Lower leg skin (tissue), 4 donors: ENCODE results near the gene RCOR1. TPM values are rescaled to one million over a fixed set of nuclear protein-coding genes. Genes with fewer than 3 reads are reported as not detected.

Source experiments
- DNase-seq, 2 donors: peaks; one replicate each; pipeline ENCODE4 v3.0.0-alpha.2; 2019; ENCODE audit warnings: low spot score in 2 of 2
- H3K4me3 ChIP-seq: fragments of 200-600 bp; sonication (generic); 2 replicates; pipeline ENCODE4 v1.5.1; 2017; ENCODE audit warnings: mild to moderate bottlenecking, low read depth; ENCODE audit not compliant: poor library complexity, severe bottlenecking
- POLR2A ChIP-seq, 2 donors: fragments of 450-650 bp; IDR thresholded peaks; one replicate each; pipeline ENCODE4 v1.6.1; 2016 to 2017; ENCODE audit warnings: antibody characterized with exemption in 2 of 2, mild to moderate bottlenecking in 1 of 2, moderate library complexity in 1 of 2
- WGBS, 2 donors: methylation state at CpG; one replicate each; pipeline ENCODE4 v1.1.5; 2018; 5-methylcytosine and 5-hydroxymethylcytosine counted together
- intact Hi-C: fragments of 100-400 bp; cut with DNase I; formaldehyde crosslinking; loops from one replicate; pipeline ENCODE4 v1.15.0; 2023; ENCODE audit warnings: low total_unique reads
- total RNA-seq, 4 donors: library from RNA; depleted of rRNA; stranded (reverse); fragments of >200 nt; gene quantifications; one replicate each; pipeline ENCODE4 v1.1.0, GENCODE V29; 2016
- TF ChIP-seq, protein P1 (sequence below), 3 donors: fragments of 450-650 bp; IDR thresholded peaks; one replicate each; pipeline ENCODE4 v1.5.1; 2016; ENCODE audit warnings: antibody characterized with exemption in 3 of 3, mild to moderate bottlenecking in 3 of 3, moderate library complexity in 2 of 3

The RCOR1 gene
- total RNA-seq, 4 donors from 2014 or later = 20.1 to 25.3 (median 22.9) TPM

DNA sequence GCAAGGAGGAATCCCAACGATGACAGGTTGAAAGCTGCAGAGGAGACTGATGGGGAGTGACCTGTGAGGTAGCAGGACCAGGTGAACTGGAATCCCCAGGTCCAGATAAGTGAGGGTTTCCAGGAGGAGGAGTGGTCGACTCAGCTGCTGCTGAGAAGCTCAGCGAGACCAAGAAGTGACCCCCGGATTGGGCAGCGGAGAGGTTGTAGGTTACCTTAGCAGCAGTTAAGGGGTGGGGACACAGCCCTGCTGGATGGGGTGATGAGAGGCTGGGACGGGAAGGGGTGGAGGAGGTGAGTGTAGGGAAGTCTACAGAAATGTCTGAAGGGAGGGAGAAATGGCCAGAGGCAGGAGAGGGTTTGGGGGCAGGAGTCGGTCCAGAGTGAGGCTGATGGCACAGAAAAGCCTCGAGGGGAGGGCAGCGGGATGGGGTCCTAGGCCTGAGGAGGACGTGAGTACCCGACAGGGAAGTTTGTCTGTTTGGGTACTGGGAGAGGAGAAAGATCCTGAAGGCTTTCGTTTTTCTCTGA, 2.6 kb upstream of the RCOR1 start:
- DNase-seq = no peak
- H3K4me3 ChIP-seq = no peak overlapping the region
- 72 to 77% methylated on average over 12 of the region's 12 CpGs for WGBS, 2 donors
- intact Hi-C loops = no loop called here
- no peak for TF ChIP-seq POLR2A (IDR thresholded peaks at IDR 0.05)
- TF ChIP-seq, protein P1, sequence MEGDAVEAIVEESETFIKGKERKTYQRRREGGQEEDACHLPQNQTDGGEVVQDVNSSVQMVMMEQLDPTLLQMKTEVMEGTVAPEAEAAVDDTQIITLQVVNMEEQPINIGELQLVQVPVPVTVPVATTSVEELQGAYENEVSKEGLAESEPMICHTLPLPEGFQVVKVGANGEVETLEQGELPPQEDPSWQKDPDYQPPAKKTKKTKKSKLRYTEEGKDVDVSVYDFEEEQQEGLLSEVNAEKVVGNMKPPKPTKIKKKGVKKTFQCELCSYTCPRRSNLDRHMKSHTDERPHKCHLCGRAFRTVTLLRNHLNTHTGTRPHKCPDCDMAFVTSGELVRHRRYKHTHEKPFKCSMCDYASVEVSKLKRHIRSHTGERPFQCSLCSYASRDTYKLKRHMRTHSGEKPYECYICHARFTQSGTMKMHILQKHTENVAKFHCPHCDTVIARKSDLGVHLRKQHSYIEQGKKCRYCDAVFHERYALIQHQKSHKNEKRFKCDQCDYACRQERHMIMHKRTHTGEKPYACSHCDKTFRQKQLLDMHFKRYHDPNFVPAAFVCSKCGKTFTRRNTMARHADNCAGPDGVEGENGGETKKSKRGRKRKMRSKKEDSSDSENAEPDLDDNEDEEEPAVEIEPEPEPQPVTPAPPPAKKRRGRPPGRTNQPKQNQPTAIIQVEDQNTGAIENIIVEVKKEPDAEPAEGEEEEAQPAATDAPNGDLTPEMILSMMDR (IDR thresholded peaks at IDR 0.05) = no peak

DNA sequence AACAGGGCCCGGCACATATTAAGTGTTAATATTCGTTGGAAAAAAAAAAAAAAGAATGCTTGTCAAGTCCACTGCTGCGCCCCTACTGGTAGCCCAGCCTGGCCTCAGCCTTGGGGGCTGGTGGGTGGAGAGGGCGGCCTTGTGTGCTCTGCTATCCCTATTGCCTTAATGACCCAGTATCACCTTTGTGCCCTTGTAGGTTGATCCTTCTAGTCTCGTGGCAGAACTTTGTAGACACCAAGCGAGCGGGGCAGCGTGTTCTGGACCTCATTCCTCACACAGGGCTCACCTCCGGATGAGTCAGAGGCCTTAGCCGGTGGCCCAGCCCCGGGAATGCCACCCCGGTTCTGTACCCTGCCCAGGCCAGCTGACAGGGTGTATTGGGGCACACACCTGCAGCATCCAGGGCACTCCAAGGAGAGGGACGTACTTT, 1.8 kb upstream of the RCOR1 start:
- 43 to 48% methylated on average over 12 to 13 of the region's 13 CpGs for WGBS, 2 donors
- no peak for TF ChIP-seq POLR2A (IDR thresholded peaks at IDR 0.05)
- intact Hi-C loops = no loop called here
- no peak overlapping the region for H3K4me3 ChIP-seq
- DNase-seq = no peak

DNA sequence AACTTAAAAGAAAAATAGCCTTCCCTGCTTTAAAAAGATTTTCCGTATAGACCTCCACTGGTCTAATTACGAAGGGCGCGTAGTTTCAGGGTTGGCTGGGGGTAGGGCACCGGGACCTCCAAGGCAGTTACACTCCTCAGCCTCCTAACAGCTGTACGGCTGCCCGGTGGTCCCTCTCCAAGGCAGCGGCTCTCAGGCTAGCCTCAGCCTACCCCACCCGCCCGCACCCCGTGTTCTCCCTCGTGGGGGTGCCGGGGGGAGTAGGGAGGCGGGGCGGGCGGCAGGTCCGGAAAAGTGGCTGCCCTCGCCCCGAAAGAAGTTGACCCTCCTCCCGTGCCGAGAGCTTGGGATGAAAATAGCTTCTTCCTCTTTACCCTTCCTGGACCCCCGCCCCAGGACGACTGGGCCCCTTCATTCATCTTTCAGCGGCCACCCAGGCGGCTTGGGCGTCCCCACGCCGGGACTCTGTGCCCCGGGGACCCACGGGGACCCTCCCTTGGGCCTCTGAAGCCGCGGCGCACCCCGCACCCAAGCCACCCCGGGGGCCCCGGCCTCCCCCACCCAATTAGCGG, 991 bp upstream of the RCOR1 start:
- peak overlapping the region; percentile 71 for H3K4me3 ChIP-seq
- DNase-seq = peak; percentile 43 to 91
- TF ChIP-seq, protein P1 (IDR thresholded peaks at IDR 0.05) = no peak
- TF ChIP-seq POLR2A (IDR thresholded peaks at IDR 0.05) = no peak
- 1% methylated on average over 12 to 26 of the region's 37 CpGs for WGBS, 2 donors
- intact Hi-C loops = no loop called here

GRCh38 chr14:102592763-102593060, 263 bp downstream of the RCOR1 start:
- peak overlapping the region; percentile 69 for H3K4me3 ChIP-seq
- WGBS, 2 donors = 0 to 1% methylated on average over 9 to 13 of the region's 49 CpGs
- DNase-seq = no peak
- intact Hi-C loops = no loop called here
- TF ChIP-seq POLR2A (IDR thresholded peaks at IDR 0.05) = no peak
- TF ChIP-seq, protein P1 (IDR thresholded peaks at IDR 0.05) = no peak

DNA sequence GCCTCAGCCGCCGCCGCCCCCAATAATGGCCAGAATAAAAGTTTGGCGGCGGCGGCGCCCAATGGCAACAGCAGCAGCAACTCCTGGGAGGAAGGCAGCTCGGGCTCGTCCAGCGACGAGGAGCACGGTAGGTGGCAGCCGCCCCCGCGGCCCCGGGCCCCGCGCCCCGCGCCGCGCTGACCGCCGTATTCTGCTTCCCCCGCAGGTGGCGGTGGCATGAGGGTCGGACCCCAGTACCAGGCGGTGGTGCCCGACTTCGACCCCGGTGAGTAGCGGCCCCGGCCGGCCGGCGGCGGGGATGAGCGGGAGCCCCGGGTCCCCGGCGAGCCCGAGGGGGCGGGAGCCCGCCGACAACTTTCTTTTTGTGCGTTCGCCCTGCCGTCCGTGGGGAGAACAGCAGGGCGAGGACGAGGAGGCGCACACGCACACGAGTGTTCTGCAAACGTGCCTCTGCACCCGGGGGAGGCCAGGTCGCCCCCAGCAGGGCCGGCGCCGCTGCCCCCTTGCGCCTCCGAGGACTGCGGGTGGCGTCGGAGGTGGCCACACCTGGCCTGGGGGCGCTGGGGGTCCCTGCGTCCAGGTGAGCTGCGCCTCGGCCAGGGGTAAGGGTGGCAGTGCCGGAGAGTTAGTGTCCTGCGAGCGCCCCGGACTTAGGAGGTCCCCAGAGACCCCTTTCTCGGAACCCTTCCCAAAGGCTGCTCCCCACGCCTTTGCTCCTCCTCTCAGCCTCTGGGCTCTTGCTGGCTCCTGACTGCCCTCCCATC, 794 bp downstream of the RCOR1 start:
- peak overlapping the region; percentile 69 for H3K4me3 ChIP-seq
- 0 to 1% methylated on average over 29 to 71 of the region's 75 CpGs for WGBS, 2 donors
- TF ChIP-seq POLR2A (IDR thresholded peaks at IDR 0.05) = no peak
- TF ChIP-seq, protein P1 (IDR thresholded peaks at IDR 0.05) = no peak
- intact Hi-C loops = no loop called here
- DNase-seq = peak; percentile 24 to 89

DNA sequence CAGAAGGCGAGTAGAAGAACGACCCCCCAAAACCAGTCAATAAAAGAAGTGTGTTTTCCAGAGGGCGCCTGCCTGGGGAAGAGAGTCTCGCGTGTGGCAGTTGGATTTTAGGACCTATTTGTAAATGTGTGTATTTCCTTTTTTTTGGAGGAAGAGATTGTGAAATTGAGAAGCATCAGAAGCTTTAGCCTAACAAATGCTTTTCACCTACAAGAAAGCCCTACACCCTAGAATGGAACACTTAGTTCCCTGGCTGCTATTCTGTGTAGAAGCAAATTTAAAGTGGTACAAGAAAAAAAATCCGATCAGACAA, 1.3 kb downstream of the RCOR1 start:
- WGBS, 2 donors = 1% methylated on average over 6 of the region's 6 CpGs
- no peak for DNase-seq
- H3K4me3 ChIP-seq = peak overlapping the region; percentile 69
- intact Hi-C loops = no loop called here
- no peak for TF ChIP-seq POLR2A (IDR thresholded peaks at IDR 0.05)
